ENCODE measurements around the gene ABCA13.

ABCA13 gene

GRCh38 chr7:48621076-48621475 is 449.8 kb downstream of the ABCA13 start:
- in situ Hi-C loops (cut with HindIII; ENCODE audit: low sequenced_read_pairs), result no loop called here

DNA sequence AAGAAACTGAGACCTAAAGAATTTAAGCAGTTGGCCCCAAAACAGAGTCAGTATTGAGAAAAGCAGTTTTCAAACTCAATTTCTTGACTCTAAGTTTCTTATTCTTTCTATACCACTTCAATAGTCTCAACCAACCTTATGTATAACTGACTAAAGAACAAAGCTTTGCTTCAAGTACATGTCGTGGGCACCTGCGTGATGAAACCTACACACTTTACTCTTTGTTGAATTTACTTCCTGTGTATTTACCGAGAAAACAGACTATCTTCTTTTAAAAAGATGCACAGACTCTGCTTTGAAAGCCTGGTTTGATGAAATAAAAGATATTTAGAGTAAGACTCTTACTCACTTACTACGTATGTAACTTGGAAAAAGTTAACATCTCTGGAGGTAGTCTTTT is 455.9 kb downstream of the ABCA13 start:
- in situ Hi-C loops (cut with HindIII; ENCODE audit: low sequenced_read_pairs), result no loop called here

DNA sequence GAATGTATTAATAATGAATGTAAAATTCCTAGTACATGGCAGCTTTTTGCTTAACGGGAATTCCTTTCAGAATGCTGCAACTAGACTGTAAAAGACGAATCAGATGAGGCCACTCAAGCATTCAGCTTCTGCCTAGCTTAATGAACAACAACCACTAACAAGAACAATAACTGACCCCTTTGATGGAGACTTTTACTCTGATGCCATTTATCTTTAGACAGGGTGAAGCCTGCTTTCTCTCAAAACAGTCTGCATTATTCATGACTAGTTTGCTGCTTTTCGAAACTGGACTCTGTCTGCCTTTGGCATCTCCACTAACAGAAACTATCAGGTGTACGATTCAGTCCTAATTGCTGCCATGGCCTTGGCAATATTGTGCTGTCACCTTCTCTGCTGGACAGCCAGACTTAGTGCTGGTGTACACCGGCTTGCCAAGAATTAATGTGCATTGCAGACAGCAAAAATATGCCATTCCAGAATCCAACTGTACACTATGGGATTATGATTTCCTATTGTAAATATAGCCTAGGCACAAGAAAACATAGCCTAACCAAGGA is 457.6 kb downstream of the ABCA13 start:
- in situ Hi-C loops (cut with HindIII; ENCODE audit: low sequenced_read_pairs), result no loop called here

- in situ Hi-C loops (cut with HindIII; ENCODE audit: low sequenced_read_pairs), result no loop called here
Measured at GRCh38 chr7:48634116-48634632, 462.9 kb downstream of the ABCA13 start.

DNA sequence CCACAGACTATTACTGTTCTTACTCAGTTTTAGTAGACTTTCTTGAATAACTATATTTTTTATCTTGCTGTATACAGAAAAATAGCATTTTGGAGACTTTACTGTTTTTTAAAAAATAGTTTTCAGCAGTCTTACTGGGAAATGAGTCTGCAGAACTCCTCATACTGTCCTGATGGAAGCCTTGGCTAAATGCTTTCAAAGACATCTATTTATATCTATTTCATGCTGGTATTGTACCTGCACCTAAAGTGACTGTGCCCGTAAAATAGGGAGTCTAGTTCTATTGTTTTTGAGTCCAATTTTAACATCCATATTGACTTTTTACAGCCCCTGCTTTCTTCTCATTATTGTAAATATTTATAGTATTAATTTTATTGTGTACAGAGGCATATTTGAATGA is 464.5 kb downstream of the ABCA13 start:
- in situ Hi-C loops (cut with HindIII; ENCODE audit: low sequenced_read_pairs), result no loop called here

DNA sequence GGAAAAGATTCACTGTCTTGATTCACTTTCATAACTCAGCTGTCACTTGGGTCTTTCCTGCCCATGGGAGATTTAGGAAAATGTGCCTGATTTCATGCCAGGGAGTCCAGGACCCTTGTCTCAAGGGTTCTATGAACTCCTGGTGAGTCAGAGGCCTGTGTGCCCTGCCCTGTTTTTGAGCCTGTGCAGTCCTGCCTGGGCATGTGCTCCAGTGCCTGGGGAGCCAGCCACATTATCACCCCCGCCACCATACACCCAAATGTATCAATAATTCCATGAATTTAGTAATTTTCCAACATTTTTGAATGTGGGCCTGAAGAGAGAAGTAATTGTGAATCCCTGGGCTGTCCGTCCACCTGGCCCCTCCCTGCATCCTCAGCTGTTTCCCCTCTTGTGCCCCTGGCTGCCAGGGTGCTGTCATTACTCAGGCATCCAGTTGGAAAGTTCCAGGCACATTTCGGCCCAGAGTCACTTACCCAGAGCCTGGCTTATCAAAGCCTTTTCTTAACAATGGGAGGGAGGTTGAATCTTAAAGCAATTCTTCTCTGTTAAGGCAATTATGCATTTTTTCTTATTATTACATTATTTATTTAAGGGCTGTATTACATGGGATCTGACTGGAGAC is 465.2 kb downstream of the ABCA13 start:
- in situ Hi-C loops (cut with HindIII; ENCODE audit: low sequenced_read_pairs), result no loop called here

- in situ Hi-C loops (cut with HindIII; ENCODE audit: low sequenced_read_pairs), result no loop called here
Measured at GRCh38 chr7:48637382-48637781, 466.1 kb downstream of the ABCA13 start.

DNA sequence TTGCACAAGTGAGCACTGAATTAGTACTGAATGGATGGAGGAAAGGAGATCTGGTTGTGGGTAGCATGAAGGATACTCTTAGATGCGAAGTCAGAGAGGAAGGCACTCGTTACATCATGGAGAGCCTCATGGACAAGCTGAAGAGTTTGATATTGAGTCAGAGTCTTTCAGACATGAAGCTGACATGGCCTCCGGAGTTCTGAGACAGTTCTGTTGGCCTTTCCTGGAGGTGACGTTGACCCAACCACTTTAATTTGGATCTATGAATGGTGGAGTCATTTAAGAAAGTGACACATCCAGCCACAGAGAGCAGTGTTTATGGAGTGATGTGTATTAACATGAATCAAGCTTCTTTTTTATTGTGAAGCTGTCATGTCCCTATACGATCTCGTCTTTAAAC is 466.8 kb downstream of the ABCA13 start:
- in situ Hi-C loops (cut with HindIII; ENCODE audit: low sequenced_read_pairs), result no loop called here

- in situ Hi-C loops (cut with HindIII; ENCODE audit: low sequenced_read_pairs), result loop anchor here (5.0 kb wide), 1 partner anchor 56 kb away; no protein-coding TSS in a partner anchor
Measured at GRCh38 chr7:48643431-48644013, 472.3 kb downstream of the ABCA13 start.

GRCh38 chr7:48658138-48658537 is 486.9 kb downstream of the ABCA13 start:
- in situ Hi-C loops (cut with HindIII; ENCODE audit: low sequenced_read_pairs), result no loop called here

- in situ Hi-C loops (cut with HindIII; ENCODE audit: low sequenced_read_pairs), result no loop called here
Measured at GRCh38 chr7:48660306-48660870, 489.1 kb downstream of the ABCA13 start.

DNA sequence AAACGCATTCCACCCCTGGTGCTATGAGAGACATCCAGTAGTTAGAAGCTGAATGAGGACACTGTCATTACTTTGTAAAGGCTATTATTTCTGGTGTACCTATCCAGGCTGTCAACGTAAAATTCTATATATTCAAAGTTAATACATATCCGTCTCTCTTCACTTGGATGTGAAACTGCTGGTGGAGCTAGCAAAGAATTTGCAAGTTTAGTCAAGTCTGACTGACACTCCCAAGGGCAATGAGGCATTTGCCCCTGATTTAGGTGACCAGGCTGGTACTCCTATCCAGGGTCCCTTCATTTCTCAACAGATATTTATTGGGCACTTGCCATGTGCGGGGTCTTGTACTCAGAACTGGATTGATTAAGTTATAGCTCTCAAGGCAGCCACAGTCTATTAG is 493.0 kb downstream of the ABCA13 start:
- in situ Hi-C loops (cut with HindIII; ENCODE audit: low sequenced_read_pairs), result no loop called here

DNA sequence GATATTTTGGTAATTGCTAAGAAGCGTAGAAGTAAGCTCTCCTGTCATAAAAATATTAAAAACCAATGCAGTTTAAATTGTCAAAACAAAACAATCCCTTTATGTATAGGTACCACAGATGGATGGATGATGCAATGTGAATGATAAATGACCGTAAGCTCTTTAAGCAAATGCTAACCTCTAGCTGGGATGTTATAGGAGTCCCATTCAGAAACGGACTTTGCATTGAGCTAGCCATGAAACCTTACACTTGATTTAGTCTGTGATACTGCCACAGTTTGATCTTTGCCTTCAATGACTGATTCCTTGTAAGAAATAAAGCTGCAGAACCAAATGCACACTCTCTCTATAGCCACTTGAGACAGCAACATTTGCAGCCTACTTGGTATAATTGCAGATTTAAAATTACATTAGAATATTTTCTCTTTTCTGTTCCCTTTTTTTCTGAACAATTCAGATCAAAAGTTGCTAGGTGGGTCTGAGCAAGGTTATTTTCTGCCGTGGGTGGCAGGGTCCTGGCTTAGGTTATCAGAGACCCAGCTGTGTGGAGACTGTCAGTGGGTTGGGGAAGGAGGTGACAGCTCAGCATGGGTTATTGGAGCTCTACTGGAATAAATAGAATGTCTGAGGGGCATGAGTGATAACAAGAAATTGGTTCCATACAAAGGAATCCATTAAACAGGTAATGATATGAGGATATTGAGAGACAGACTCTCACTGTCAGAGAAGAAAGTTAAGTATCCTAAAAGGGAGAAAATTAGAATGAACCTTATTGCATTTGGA is 494.3 kb downstream of the ABCA13 start:
- in situ Hi-C loops (cut with HindIII; ENCODE audit: low sequenced_read_pairs), result no loop called here

DNA sequence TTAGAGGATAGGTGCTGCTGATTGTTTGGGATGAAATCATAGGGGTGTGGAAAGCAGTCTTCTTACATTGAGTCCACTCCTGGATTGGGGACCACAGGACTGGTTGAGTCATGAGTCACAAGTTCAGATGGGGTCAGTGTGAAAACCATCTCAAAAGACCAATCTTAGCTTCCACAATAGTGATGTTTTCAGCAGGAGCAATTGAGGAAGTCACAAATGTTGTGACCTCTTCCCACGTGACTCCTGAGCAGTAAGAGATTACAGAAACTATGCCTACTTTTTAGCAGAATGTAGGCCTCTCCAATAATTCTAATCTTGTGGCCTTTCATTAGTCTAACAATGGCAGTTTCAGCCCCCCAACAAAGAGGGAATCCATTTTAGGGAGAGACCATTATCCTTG is 496.1 kb downstream of the ABCA13 start:
- in situ Hi-C loops (cut with HindIII; ENCODE audit: low sequenced_read_pairs), result no loop called here

DNA sequence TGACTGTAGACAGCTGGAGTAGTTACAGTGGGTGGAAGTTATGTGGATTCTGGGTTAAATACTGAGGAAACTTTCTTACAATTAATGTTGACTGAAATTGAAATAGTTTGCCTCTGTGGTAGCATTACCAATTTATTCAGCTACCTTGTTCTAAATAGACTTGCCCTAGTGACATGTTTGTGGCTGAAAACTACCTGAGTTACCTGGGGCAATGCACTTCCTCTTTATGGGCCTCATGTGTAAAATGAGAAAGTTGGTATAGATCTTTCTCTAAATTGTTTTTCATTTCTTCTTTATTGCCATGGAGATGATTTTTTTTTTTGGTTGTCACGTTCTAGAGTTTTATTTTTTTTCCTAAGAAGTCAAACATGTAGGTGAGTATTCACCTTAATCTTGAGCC is 500.4 kb downstream of the ABCA13 start:
- in situ Hi-C loops (cut with HindIII; ENCODE audit: low sequenced_read_pairs), result no loop called here

DNA sequence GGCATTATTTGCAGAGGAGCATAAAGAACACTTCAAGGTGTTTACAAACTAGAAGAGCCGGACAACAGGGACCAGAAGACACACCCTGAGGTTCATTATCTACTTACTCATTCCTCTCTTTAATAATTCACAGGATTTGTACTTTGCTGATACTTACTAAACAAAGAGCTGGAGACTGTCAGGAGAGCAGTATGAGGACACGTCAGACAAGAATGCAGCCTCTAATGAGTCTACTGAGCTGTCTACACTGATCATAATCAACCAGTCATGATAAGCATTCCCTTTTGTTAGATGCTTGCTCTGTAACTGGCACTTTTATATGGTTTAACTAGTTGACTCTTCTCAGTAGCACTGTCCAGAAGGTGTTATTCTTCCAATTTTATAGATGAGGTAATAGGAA is 509.7 kb downstream of the ABCA13 start:
- in situ Hi-C loops (cut with HindIII; ENCODE audit: low sequenced_read_pairs), result no loop called here

DNA sequence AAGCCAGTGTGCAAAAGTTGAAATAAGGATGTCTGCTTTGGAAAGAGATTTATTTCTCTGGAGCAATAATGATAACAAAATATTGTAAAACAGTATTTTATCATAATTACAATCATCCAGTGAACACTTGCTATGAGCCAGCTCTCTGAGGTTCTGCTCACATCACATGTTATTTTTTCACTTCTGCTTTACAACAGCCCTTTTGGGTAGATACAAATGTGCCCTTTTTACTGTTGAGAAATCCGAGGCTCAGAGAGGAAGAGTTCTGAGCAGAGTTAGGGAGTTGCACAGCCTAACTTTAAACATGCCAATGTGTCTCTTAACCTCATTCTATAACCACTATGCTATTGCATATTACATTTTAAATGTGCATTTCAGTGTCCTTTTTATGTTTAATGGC is 520.5 kb downstream of the ABCA13 start:
- in situ Hi-C loops (cut with HindIII; ENCODE audit: low sequenced_read_pairs), result no loop called here

All from DLD1 (cell line).